Measurements from ENCODE around the gene MCM10.

DNA sequence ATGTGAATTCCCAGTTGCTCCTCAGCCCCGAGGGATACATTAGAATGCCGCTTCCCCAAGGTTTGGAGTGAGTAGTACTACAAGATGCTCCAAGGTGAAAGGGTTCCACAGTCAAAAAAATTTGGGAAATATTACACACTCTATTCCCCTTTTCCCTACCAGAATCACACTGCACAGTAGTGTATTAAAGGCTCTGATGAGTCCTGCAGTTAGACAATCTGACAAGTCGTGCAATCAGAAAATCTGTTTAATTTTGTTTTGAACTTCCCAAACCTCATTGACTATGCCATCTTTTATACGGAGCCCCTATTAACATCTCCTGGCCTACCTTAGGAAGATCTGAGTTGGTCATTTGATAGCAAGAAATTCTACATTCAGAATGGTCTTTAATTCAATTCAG lies 86.4 kb downstream of the MCM10 start:
- TF ChIP-seq, protein P1, sequence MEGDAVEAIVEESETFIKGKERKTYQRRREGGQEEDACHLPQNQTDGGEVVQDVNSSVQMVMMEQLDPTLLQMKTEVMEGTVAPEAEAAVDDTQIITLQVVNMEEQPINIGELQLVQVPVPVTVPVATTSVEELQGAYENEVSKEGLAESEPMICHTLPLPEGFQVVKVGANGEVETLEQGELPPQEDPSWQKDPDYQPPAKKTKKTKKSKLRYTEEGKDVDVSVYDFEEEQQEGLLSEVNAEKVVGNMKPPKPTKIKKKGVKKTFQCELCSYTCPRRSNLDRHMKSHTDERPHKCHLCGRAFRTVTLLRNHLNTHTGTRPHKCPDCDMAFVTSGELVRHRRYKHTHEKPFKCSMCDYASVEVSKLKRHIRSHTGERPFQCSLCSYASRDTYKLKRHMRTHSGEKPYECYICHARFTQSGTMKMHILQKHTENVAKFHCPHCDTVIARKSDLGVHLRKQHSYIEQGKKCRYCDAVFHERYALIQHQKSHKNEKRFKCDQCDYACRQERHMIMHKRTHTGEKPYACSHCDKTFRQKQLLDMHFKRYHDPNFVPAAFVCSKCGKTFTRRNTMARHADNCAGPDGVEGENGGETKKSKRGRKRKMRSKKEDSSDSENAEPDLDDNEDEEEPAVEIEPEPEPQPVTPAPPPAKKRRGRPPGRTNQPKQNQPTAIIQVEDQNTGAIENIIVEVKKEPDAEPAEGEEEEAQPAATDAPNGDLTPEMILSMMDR (conservative IDR thresholded peaks at IDR 0.05 in 1 of 2, IDR thresholded peaks at IDR 0.05 in 1 of 2; ENCODE audit: extremely low read depth in 1 of 2, insufficient read depth in 1 of 2, low read depth in 1 of 2, low read length in 2 of 2) = no peak
- no peak for TF ChIP-seq EZH2 (IDR thresholded peaks at IDR 0.05; ENCODE audit: borderline replicate concordance, low read length)
